ENCODE data around the gene OSBPL3.

DNA sequence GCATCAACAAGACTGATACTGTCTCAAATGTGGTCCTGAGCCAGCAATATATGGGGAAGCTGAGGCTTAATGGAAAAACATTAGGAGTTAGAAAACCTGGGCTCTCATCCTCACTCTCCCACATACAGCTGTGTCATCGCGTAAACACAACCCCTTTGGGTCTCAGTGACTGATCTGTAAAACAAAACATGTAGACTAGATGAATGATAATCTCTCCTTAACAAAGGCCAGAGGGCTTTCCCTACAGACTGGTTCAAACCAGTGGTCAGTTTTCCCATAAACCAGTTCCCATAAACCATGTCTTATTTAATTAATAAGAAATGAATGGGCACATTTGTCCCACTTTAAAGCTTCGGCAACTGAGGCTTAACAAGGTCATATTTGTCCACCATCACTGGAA, 48.1 kb downstream of the OSBPL3 start:
- TF ChIP-seq, protein P1, sequence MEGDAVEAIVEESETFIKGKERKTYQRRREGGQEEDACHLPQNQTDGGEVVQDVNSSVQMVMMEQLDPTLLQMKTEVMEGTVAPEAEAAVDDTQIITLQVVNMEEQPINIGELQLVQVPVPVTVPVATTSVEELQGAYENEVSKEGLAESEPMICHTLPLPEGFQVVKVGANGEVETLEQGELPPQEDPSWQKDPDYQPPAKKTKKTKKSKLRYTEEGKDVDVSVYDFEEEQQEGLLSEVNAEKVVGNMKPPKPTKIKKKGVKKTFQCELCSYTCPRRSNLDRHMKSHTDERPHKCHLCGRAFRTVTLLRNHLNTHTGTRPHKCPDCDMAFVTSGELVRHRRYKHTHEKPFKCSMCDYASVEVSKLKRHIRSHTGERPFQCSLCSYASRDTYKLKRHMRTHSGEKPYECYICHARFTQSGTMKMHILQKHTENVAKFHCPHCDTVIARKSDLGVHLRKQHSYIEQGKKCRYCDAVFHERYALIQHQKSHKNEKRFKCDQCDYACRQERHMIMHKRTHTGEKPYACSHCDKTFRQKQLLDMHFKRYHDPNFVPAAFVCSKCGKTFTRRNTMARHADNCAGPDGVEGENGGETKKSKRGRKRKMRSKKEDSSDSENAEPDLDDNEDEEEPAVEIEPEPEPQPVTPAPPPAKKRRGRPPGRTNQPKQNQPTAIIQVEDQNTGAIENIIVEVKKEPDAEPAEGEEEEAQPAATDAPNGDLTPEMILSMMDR (IDR thresholded peaks at IDR 0.05), result no peak
- no peak for TF ChIP-seq EZH2 (IDR thresholded peaks at IDR 0.05)

All from neural progenitor cell (in vitro differentiated cells).